DOHH2 (cell line): ENCODE results near the gene SLC7A4.

Experiments used
- H3F3A ChIP-seq: fragments of 200-600 bp; sonication (generic), shearing (Covaris generic); 2 replicates; pipeline ENCODE4 v1.6.0; 2016; ENCODE audit warnings: antibody characterized with exemption, mild to moderate bottlenecking; ENCODE audit not compliant: control insufficient read depth, insufficient read depth
- H3K27ac ChIP-seq: fragments of 200-600 bp; sonication (generic); 2 replicates; pipeline ENCODE4 v1.5.1; 2014; ENCODE audit warnings: low read depth, mild to moderate bottlenecking, low read length, moderate library complexity
- H3K27me3 ChIP-seq: fragments of 200-600 bp; sonication (generic); 2 replicates; pipeline ENCODE4 v1.6.1; 2014; ENCODE audit warnings: mild to moderate bottlenecking, low read length, mixed read lengths; ENCODE audit not compliant: control insufficient read depth
- H3K36me3 ChIP-seq: fragments of 200-600 bp; sonication (generic); 2 replicates; pipeline ENCODE4 v1.6.1; 2014; ENCODE audit warnings: mild to moderate bottlenecking, low read length, moderate library complexity, mixed read lengths; ENCODE audit not compliant: control insufficient read depth
- H3K4me1 ChIP-seq: fragments of 200-600 bp; sonication (generic); 2 replicates; pipeline ENCODE4 v1.6.1; 2014; ENCODE audit warnings: mild to moderate bottlenecking, low read length, mixed read lengths; ENCODE audit not compliant: control insufficient read depth
- H3K4me2 ChIP-seq: fragments of 200-600 bp; sonication (generic); 2 replicates; pipeline ENCODE4 v1.6.0; 2014; ENCODE audit warnings: mild to moderate bottlenecking, low read length, moderate library complexity
- H3K4me3 ChIP-seq: fragments of 200-600 bp; sonication (generic); 2 replicates; pipeline ENCODE4 v1.5.1; 2014; ENCODE audit warnings: mild to moderate bottlenecking, low read length, mixed read lengths
- H3K79me2 ChIP-seq: fragments of 200-600 bp; sonication (generic); 2 replicates; pipeline ENCODE4 v1.6.1; 2014; ENCODE audit warnings: mild to moderate bottlenecking, low read length, mixed read lengths; ENCODE audit not compliant: control insufficient read depth
- H3K9me2 ChIP-seq: fragments of 200-600 bp; sonication (generic); replicated peaks from 2 replicates; pipeline ENCODE4 v1.6.1; 2014; ENCODE audit warnings: mild to moderate bottlenecking, low read length, mixed read lengths; ENCODE audit not compliant: control insufficient read depth
- H3K9me3 ChIP-seq: fragments of 200-600 bp; sonication (generic); 2 replicates; pipeline ENCODE4 v1.6.1; 2014; ENCODE audit warnings: antibody characterized with exemption, low read length, mixed read lengths; ENCODE audit not compliant: control insufficient read depth, insufficient read depth
- H4K20me1 ChIP-seq: fragments of 200-600 bp; sonication (generic); 2 replicates; pipeline ENCODE4 v1.6.0; 2014; ENCODE audit warnings: low read depth, mild to moderate bottlenecking, antibody characterized with exemption, low read length, moderate library complexity; ENCODE audit not compliant: control insufficient read depth, insufficient read depth
- EZH2phosphoT487 ChIP-seq: fragments of 200-600 bp; sonication (generic); IDR thresholded peaks from 2 replicates; pipeline ENCODE4 v1.6.1; 2017; ENCODE audit warnings: borderline replicate concordance, mild to moderate bottlenecking, antibody characterized with exemption, low read length, moderate library complexity, mixed read lengths
- TF ChIP-seq, protein P1 (sequence below): fragments of 200-600 bp; sonication (generic); IDR thresholded peaks from one replicate; pipeline ENCODE4 v1.5.1; 2014; ENCODE audit warnings: antibody characterized with exemption, mild to moderate bottlenecking, low read depth, low read length; ENCODE audit not compliant: poor library complexity, severe bottlenecking

Gene SLC7A4

DNA sequence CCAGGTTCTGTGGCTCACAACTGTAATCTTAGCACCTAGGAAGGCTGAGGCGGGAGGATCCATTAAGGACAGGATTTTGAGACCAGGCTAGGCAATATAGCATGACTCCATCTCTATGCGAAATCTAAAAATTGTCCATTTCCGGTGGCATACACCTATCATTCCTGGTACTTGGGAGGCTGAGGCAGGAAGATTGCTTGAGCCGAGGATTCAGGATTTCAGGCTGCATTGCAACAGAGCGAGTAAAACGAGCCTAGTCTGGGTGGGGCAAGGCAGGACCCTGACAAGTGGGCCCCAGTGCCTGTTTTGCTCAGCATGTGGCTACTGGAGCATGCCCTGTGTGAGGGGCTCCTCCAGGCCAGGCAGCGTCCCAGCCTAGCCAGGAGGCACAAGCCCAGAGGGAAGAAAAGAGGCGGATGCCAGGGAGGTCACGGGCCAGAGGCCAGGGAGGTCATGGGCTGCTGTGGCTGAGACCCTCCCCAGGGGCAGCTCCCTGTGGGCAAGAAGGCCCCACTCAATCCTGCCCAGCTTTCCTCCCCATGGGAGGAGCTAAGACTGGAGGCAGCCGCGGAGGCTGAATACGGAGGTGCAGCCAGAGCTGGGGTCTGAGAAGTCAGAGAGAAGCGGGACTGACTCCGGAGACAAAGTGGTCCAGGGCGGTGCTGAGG, 21.8 kb upstream of the SLC7A4 start:
- H3K79me2 ChIP-seq, result no peaks in the 10 kb centered on the region
- H3K4me1 ChIP-seq, result peaks cover 23% of the 10 kb centered on the region
- H3K4me3 ChIP-seq, result no peak overlapping the region
- H3K9me3 ChIP-seq, result no peaks in the 10 kb centered on the region
- no peak overlapping the region for H3K4me2 ChIP-seq
- no peaks in the 10 kb centered on the region for H3F3A ChIP-seq
- peaks cover 11% of the 10 kb centered on the region for H3K27me3 ChIP-seq
- no peaks in the 10 kb centered on the region for H3K36me3 ChIP-seq
- no peaks in the 10 kb centered on the region for H4K20me1 ChIP-seq
- TF ChIP-seq, protein P1, sequence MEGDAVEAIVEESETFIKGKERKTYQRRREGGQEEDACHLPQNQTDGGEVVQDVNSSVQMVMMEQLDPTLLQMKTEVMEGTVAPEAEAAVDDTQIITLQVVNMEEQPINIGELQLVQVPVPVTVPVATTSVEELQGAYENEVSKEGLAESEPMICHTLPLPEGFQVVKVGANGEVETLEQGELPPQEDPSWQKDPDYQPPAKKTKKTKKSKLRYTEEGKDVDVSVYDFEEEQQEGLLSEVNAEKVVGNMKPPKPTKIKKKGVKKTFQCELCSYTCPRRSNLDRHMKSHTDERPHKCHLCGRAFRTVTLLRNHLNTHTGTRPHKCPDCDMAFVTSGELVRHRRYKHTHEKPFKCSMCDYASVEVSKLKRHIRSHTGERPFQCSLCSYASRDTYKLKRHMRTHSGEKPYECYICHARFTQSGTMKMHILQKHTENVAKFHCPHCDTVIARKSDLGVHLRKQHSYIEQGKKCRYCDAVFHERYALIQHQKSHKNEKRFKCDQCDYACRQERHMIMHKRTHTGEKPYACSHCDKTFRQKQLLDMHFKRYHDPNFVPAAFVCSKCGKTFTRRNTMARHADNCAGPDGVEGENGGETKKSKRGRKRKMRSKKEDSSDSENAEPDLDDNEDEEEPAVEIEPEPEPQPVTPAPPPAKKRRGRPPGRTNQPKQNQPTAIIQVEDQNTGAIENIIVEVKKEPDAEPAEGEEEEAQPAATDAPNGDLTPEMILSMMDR, result no peak
- H3K27ac ChIP-seq, result no peak overlapping the region
- no peaks in the 10 kb centered on the region for H3K9me2 ChIP-seq

DNA sequence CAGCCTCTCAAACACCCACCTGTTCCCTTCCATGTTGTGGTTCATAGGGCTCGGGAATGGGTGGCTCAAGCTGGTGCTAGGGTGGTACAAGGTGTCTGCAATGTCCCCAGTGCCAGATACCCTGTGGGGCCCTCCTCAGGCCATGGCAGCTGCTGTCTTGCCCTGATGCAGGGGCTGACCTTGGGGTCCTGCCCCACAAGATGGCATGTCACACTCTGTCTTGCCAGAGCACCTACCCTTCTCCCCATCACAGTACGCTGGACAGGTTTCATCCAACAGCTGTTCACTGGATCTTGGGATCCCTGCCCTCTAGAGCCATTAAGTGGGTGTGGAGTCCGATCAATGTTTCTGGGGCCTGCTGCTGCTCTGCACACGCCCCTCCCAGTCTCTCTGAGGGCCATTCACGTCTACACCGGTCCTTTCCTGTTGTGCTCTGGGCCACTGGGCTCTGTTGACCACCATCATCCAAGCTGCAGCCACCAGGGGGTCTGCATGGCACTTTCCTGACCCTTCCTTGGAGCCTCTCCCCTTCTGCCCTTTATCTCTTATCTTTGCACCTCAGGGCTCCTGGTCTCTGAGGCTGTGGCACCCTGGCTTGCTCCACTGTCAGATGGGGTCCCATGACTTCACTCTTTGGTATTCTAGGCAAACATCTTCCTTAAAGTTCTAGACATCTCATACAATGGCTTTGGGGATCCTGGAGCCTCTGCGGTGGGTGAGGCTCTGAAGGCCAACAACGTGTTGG, 20.5 kb upstream of the SLC7A4 start:
- no peaks in the 10 kb centered on the region for H3K9me2 ChIP-seq
- H3F3A ChIP-seq, result no peaks in the 10 kb centered on the region
- no peak overlapping the region for H3K4me2 ChIP-seq
- no peaks in the 10 kb centered on the region for H3K36me3 ChIP-seq
- H3K4me1 ChIP-seq, result peaks cover 23% of the 10 kb centered on the region
- H3K4me3 ChIP-seq, result no peak overlapping the region
- no peaks in the 10 kb centered on the region for H4K20me1 ChIP-seq
- no peaks in the 10 kb centered on the region for H3K79me2 ChIP-seq
- TF ChIP-seq, protein P1, result no peak
- TF ChIP-seq EZH2phosphoT487, result no peak
- no peak overlapping the region for H3K27ac ChIP-seq
- peaks cover 11% of the 10 kb centered on the region for H3K27me3 ChIP-seq
- H3K9me3 ChIP-seq, result no peaks in the 10 kb centered on the region

DNA sequence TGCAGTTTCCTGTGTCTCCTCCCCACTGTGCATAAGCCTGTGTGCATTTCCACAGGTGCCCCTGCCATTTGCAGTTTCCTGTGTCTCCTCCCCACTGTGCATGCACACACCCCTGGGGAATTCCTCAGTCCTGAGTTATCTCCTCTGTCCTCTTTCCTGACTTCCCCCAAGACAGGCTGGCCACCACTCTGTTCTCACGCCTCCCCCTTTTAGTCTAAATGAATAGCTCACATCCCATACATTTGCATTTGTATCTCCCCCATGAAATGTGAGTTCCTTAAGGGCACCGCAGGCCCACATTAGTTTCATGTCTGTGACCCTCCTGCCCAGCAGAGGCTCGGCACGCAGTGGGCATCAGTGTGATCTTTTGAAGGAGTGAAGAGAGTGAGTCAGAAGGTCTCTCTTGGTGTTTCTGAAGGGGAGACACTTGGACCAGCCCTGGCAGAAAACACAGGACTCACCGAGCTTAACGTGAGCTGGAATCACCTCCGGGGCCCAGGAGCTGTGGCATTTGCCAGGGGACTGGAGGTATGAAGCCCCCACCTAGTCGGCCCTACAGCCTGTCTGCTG, 19.6 kb upstream of the SLC7A4 start:
- Histone ChIP-seq H3K9me2 (no peaks in the 10 kb centered on the region), H3K27me3 (peaks cover 8% of the 10 kb centered on the region), H3K4me2 (no peak overlapping the region), H3K9me3 (no peaks in the 10 kb centered on the region), H3K4me3 (no peak overlapping the region), H3K4me1 (peaks cover 23% of the 10 kb centered on the region), H3F3A (no peaks in the 10 kb centered on the region), H4K20me1 (no peaks in the 10 kb centered on the region), H3K27ac (no peak overlapping the region), H3K36me3 (no peaks in the 10 kb centered on the region), H3K79me2 (no peaks in the 10 kb centered on the region)
- TF ChIP-seq, protein P1, result no peak
- TF ChIP-seq EZH2phosphoT487, result no peak
